Colonic mucosa (tissue), 4 donors: Measurements from ENCODE around the gene GDF15. TPM values are rescaled to one million over a fixed set of nuclear protein-coding genes. Genes with fewer than 3 reads are reported as not detected.
A peak's percentile ranks its signal among the peaks of the same experiment; 100 is the strongest.
"Not testable (repeated sequence)": the region's sequence is repeated elsewhere in the genome, so short reads cannot be mapped to it uniquely, and the experiment has no call there.

Experiments used
- DNase-seq: peaks from one replicate; pipeline ENCODE4 v3.0.0-alpha.2; 2020
- H3K27ac ChIP-seq: fragments of 200-600 bp; one replicate; pipeline ENCODE4 v1.8.0; 2021
- H3K27me3 ChIP-seq: fragments of 200-600 bp; one replicate; pipeline ENCODE4 v1.8.0; 2021
- H3K36me3 ChIP-seq: fragments of 200-600 bp; one replicate; pipeline ENCODE4 v1.8.0; 2021
- H3K4me1 ChIP-seq: fragments of 200-600 bp; one replicate; pipeline ENCODE4 v1.8.0; 2021; ENCODE audit warnings: mild to moderate bottlenecking
- H3K4me3 ChIP-seq: fragments of 200-600 bp; one replicate; pipeline ENCODE4 v1.8.0; 2021
- H3K9ac ChIP-seq, 2 donors: one replicate each; pipeline ENCODE4 v1.7.0; 2013; ENCODE audit warnings: control low read depth in 2 of 2, low read depth in 2 of 2, low read length in 2 of 2
- H3K9me3 ChIP-seq: fragments of 200-600 bp; one replicate; pipeline ENCODE4 v1.8.0; 2021
- intact Hi-C: fragments of 100-400 bp; cut with DNase I; formaldehyde crosslinking; loops from one replicate; pipeline ENCODE4 v1.14.1; 2022
- total RNA-seq, 2 donors: library from RNA; stranded (reverse); fragmentation: NEBNext Ultra II Directional in 1 of 2; extraction: Animal tissue kit (Norgen Biotek cat#: 25700) in 1 of 2; gene quantifications; one replicate each; pipeline ENCODE4 v1.2.1, GENCODE V29; 2021
- TF ChIP-seq, protein P1 (sequence below): fragments of 200-600 bp; IDR thresholded peaks from one replicate; pipeline ENCODE4 v1.8.0; 2022; ENCODE audit warnings: antibody characterized with exemption, mild to moderate bottlenecking
- donor health status: healthy.
- donor health status: DM: no; HTN: no; CAD: no.
- donor health status: DM: no; HTN: no; CAD: no.

The GDF15 gene
- total RNA-seq, 2 donors from 2014 or later, result 120 to 159 TPM

GRCh38 chr19:18348171-18348570, 37.8 kb upstream of the GDF15 start:
- no peak for DNase-seq
- intact Hi-C loops, result no loop called here
- no peak overlapping the region for H3K27ac ChIP-seq
- H3K9me3 ChIP-seq, result no peaks in the 10 kb centered on the region
- TF ChIP-seq, protein P1, sequence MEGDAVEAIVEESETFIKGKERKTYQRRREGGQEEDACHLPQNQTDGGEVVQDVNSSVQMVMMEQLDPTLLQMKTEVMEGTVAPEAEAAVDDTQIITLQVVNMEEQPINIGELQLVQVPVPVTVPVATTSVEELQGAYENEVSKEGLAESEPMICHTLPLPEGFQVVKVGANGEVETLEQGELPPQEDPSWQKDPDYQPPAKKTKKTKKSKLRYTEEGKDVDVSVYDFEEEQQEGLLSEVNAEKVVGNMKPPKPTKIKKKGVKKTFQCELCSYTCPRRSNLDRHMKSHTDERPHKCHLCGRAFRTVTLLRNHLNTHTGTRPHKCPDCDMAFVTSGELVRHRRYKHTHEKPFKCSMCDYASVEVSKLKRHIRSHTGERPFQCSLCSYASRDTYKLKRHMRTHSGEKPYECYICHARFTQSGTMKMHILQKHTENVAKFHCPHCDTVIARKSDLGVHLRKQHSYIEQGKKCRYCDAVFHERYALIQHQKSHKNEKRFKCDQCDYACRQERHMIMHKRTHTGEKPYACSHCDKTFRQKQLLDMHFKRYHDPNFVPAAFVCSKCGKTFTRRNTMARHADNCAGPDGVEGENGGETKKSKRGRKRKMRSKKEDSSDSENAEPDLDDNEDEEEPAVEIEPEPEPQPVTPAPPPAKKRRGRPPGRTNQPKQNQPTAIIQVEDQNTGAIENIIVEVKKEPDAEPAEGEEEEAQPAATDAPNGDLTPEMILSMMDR, result no peak
- no peaks in the 10 kb centered on the region for H3K27me3 ChIP-seq
- H3K4me3 ChIP-seq, result no peak overlapping the region
- no peaks in the 10 kb centered on the region for H3K4me1 ChIP-seq
- H3K36me3 ChIP-seq, result peaks cover 5% of the 10 kb centered on the region
- H3K9ac ChIP-seq, result no peak overlapping the region

DNA sequence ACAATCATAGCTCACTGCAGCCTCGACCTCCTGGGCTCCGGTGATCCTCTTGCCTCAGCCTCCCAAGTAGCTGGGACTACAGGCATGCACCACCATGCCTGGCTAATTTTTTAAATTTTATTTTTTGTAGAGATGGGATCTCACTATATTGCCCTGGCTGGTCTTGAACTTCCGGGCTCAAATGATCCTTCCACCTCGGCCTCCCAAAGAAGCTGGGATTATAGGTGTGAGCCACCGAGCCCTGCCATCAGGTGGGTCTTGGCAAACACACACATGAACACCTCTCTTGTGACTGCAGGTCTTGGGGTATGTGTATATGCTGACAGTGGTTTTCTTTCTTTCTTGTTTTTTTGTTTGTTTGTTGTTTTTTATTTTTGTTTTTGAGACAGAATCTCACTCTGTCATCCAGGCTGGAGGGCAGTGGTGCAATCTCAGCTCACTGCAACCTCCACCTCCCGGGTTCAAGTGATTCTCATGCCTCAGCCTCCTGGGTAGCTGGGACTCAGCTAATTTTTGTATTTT, 37.1 kb upstream of the GDF15 start:
- H3K9me3 ChIP-seq, intact Hi-C loops, H3K27ac ChIP-seq: not testable (repeated sequence)

DNA sequence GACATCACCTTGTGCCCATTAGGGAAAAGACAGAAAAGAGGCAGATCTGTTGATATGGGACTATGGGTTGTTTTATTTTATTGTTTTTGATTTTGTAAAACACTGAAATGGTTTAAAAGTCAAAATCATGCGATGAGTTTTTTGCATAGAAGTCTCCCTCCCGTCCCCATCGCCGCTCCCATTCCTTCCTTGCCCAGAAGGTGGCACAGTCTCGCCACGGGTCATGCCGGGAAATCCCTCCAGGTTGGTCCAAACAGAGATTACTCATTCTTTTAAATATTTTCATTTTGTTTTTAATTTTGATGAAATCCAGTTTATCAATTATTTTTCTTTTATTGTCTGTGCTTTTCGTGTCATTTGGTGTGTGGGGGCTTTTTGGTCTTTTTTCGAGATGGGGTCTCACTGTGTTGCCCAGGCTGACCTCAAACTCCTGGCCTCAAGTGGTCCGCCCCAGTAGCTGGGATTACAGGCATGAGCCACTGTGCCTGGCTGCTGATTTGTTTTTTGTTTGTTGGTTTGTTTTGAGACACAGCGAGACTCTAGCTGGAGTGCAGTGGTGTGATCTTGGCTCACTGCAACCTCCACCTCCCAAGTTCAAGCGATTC, 36.3 kb upstream of the GDF15 start:
- no peaks in the 10 kb centered on the region for H3K27me3 ChIP-seq
- H3K9me3 ChIP-seq, result no peaks in the 10 kb centered on the region
- no peak overlapping the region for H3K9ac ChIP-seq
- H3K36me3 ChIP-seq, result peaks cover 5% of the 10 kb centered on the region
- TF ChIP-seq, protein P1, result peak; percentile 70
- DNase-seq, result peak; percentile 78
- H3K4me3 ChIP-seq, result no peak overlapping the region
- intact Hi-C loops, result loop anchor here (2.0 kb wide), 1 partner anchor 59 kb away; no protein-coding TSS in a partner anchor
- no peaks in the 10 kb centered on the region for H3K4me1 ChIP-seq
- H3K27ac ChIP-seq, result no peak overlapping the region

More for the DNA sequence above, 37.1 kb upstream of the GDF15 start:
- not testable (repeated sequence) for H3K27me3 ChIP-seq, H3K36me3 ChIP-seq, H3K4me3 ChIP-seq, H3K9ac ChIP-seq, H3K4me1 ChIP-seq, DNase-seq

DNA sequence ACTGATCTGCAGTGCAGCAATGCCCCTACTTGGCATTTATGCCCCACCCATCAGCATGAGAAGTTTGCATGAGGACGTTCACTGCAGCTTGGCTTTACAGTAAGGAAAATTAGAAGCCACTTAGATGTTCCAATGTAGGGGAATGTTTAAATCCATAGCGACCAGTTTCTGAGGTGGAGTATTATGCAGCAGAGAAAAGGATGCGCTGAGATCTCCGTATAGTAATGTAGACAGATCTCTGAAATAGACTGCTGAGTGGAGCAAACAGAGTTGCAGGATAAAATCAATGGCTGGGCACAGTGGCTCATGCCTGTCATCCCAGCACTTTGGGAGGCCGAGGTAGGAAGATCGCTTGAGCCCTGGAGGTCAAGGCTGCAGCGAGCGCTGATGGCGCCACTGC, 35.5 kb upstream of the GDF15 start:
- Histone ChIP-seq H3K36me3 (peaks cover 5% of the 10 kb centered on the region), H3K4me1 (no peaks in the 10 kb centered on the region), H3K27ac (no peak overlapping the region), H3K9ac (no peak overlapping the region), H3K4me3 (no peak overlapping the region), H3K27me3 (no peaks in the 10 kb centered on the region), H3K9me3 (no peaks in the 10 kb centered on the region)
- intact Hi-C loops, result loop anchor here (2.0 kb wide), 1 partner anchor 58 kb away; no protein-coding TSS in a partner anchor
- DNase-seq, result no peak
- TF ChIP-seq, protein P1, result no peak

- intact Hi-C loops, result loop anchor here (2.0 kb wide), 1 partner anchor 57 kb away; no protein-coding TSS in a partner anchor
- Histone ChIP-seq H3K9ac (no peak overlapping the region), H3K36me3 (peaks cover 5% of the 10 kb centered on the region), H3K4me1 (no peaks in the 10 kb centered on the region), H3K9me3 (no peaks in the 10 kb centered on the region), H3K27me3 (no peaks in the 10 kb centered on the region), H3K27ac (no peak overlapping the region), H3K4me3 (no peak overlapping the region)
- DNase-seq, result no peak
- TF ChIP-seq, protein P1, result no peak
Measured at GRCh38 chr19:18351544-18351943, 34.4 kb upstream of the GDF15 start.

GRCh38 chr19:18353378-18354005, 32.5 kb upstream of the GDF15 start:
- no peak overlapping the region for H3K9ac ChIP-seq
- no peak overlapping the region for H3K27ac ChIP-seq
- H3K9me3 ChIP-seq, result no peaks in the 10 kb centered on the region
- peaks cover 5% of the 10 kb centered on the region for H3K36me3 ChIP-seq
- no peak for DNase-seq
- TF ChIP-seq, protein P1, result no peak
- intact Hi-C loops, result no loop called here
- no peaks in the 10 kb centered on the region for H3K27me3 ChIP-seq
- no peaks in the 10 kb centered on the region for H3K4me1 ChIP-seq
- no peak overlapping the region for H3K4me3 ChIP-seq

DNA sequence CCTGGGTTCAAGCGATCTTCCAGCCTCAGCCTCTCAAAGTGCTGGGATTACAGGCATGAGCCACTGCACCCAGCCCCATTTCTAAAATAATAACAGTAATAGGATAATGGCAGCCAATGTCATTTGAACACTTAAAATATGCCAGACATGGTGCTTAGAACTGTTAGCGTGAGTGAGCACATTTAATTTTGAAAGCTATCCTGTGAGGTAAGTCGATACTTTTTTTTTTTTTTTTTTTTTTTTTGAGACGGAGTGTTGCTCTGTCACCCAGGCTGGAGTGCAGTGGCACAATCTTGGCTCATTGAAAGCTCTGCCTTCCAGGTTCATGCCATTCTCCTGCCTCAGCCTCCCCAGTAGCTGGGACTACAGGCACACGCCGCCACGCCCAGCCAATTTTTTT, 31.2 kb upstream of the GDF15 start:
- H3K4me1 ChIP-seq, H3K36me3 ChIP-seq, H3K27me3 ChIP-seq, H3K9ac ChIP-seq, DNase-seq, H3K4me3 ChIP-seq, H3K9me3 ChIP-seq, intact Hi-C loops, H3K27ac ChIP-seq: not testable (repeated sequence)
